Fibroblast of lung (primary cell): ENCODE data around the gene ZNF804A. TPM values are rescaled to one million over a fixed set of nuclear protein-coding genes. Genes with fewer than 3 reads are reported as not detected.

Experiments used
- DNase-seq, 2 donors: peaks; one replicate each; pipeline versions ENCODE4 v3.0.0 to v3.0.0-alpha.2; 2010; ENCODE audit warnings: low read depth in 2 of 2
- H2AFZ ChIP-seq: 2 replicates; pipeline ENCODE4 v1.5.1; 2012; ENCODE audit warnings: low read length, control low read depth, inconsistent platforms
- H3K27ac ChIP-seq: 2 replicates; pipeline ENCODE4 v1.5.1; 2011; ENCODE audit warnings: low read length, control low read depth; ENCODE audit not compliant: insufficient read depth
- H3K27me3 ChIP-seq: 2 replicates; pipeline ENCODE4 v1.5.1; 2011; ENCODE audit warnings: mild to moderate bottlenecking, low read length; ENCODE audit not compliant: control insufficient read depth, insufficient read depth
- H3K36me3 ChIP-seq: 2 replicates; pipeline ENCODE4 v1.5.1; 2011; ENCODE audit warnings: low read length; ENCODE audit not compliant: control insufficient read depth, insufficient read depth
- H3K4me1 ChIP-seq: 2 replicates; pipeline ENCODE4 v1.5.1; 2011; ENCODE audit warnings: low read length; ENCODE audit not compliant: control insufficient read depth, insufficient read depth; ENCODE audit errors: extremely low read depth
- H3K4me2 ChIP-seq: 2 replicates; pipeline ENCODE4 v1.5.1; 2011; ENCODE audit warnings: low read length, control low read depth; ENCODE audit not compliant: insufficient read depth; ENCODE audit errors: extremely low read depth
- H3K4me3 ChIP-seq, 4 experiments: fragments of 200-600 bp in 1 of 4; sonication (generic) in 1 of 4; replicated peaks in 1 of 4; 2 replicates each; pipeline ENCODE4 v1.5.1; 2011 to 2016; ENCODE audit warnings: low read length in 4 of 4, low read depth in 3 of 4, mild to moderate bottlenecking in 3 of 4, control low read depth in 2 of 4, inconsistent platforms in 1 of 4, mixed read lengths in 1 of 4; ENCODE audit not compliant: insufficient read depth in 1 of 4; ENCODE audit errors: control extremely low read depth in 1 of 4
- H3K79me2 ChIP-seq: 2 replicates; pipeline ENCODE4 v1.5.1; 2012; ENCODE audit warnings: mild to moderate bottlenecking, low read length, inconsistent platforms; ENCODE audit not compliant: control insufficient read depth, insufficient read depth
- H3K9ac ChIP-seq: 2 replicates; pipeline ENCODE4 v1.5.1; 2011; ENCODE audit warnings: mild to moderate bottlenecking, low read length, control low read depth; ENCODE audit not compliant: insufficient read depth
- H3K9me3 ChIP-seq: 2 replicates; pipeline ENCODE4 v1.5.1; 2012; ENCODE audit warnings: low read depth, low read length; ENCODE audit not compliant: control insufficient read depth, insufficient read depth
- H4K20me1 ChIP-seq: 2 replicates; pipeline ENCODE4 v1.5.1; 2011; ENCODE audit warnings: low read length; ENCODE audit not compliant: control insufficient read depth, insufficient read depth; ENCODE audit errors: extremely low read depth
- EZH2 ChIP-seq: IDR thresholded peaks from 2 replicates; pipeline ENCODE4 v1.5.1; 2012; ENCODE audit warnings: low read length, control low read depth, mild to moderate bottlenecking; ENCODE audit errors: missing control alignments
- polyA plus RNA-seq, 2 donors: library from polyadenylated mRNA; depleted of rRNA in 1 of 2; stranded (reverse) in 1 of 2; unstranded in 1 of 2; fragments of >200 nt; gene quantifications; 2 replicates each; pipeline ENCODE4 v1.2.1, GENCODE V29; 2011 to 2012; ENCODE audit warnings: missing spikeins in 1 of 2
- total RNA-seq: library from RNA; depleted of rRNA; stranded (reverse); fragments of >200 nt; gene quantifications from 2 replicates; pipeline ENCODE4 v1.2.1, GENCODE V29; 2014
- TF ChIP-seq, protein P1 (sequence below), 2 donors: IDR thresholded peaks in 1 of 2; conservative IDR thresholded peaks in 1 of 2; 1 replicate in 1 of 2; 2 replicates in 1 of 2; pipeline ENCODE4 v1.5.1; 2011 to 2012; ENCODE audit warnings: low read length in 2 of 2, control low read depth in 1 of 2, inconsistent platforms in 1 of 2, low read depth in 1 of 2, mild to moderate bottlenecking in 1 of 2

Gene ZNF804A
- total and polyA plus RNA-seq, 2 donors (not counting 1 experiment from before 2014, with no cell fraction given): 3.0 to 6.9 TPM

DNA sequence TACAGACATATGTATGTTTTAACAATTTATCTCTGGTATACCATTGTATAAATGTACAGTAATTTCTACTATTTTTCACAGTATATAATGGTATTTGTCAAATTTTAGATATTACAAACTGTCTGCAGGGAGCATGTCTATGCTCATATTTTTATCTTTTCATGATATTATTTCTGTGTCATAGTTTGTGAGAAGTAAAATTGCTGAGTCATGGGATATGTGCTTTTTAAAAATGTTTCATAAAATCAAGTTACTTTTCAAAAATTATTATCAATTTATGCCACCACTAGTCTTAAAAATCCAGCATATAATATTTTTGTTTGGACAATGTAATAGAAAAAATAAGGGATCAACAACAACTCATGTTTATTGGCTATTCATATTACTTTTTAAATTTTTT lies 9.1 kb upstream of the ZNF804A start:
- Histone ChIP-seq H3K27ac (no peak overlapping the region), H3K4me2 (no peak overlapping the region), H3K4me1 (no peaks in the 10 kb centered on the region), H3K27me3 (no peaks in the 10 kb centered on the region), H3K79me2 (no peaks in the 10 kb centered on the region), H3K9me3 (no peaks in the 10 kb centered on the region), H2AFZ (no peak overlapping the region), H3K36me3 (no peaks in the 10 kb centered on the region), H3K4me3 (no peak overlapping the region), H4K20me1 (no peaks in the 10 kb centered on the region), H3K9ac (no peak overlapping the region)
- DNase-seq: no peak
- TF ChIP-seq EZH2: no peak
- TF ChIP-seq, protein P1, sequence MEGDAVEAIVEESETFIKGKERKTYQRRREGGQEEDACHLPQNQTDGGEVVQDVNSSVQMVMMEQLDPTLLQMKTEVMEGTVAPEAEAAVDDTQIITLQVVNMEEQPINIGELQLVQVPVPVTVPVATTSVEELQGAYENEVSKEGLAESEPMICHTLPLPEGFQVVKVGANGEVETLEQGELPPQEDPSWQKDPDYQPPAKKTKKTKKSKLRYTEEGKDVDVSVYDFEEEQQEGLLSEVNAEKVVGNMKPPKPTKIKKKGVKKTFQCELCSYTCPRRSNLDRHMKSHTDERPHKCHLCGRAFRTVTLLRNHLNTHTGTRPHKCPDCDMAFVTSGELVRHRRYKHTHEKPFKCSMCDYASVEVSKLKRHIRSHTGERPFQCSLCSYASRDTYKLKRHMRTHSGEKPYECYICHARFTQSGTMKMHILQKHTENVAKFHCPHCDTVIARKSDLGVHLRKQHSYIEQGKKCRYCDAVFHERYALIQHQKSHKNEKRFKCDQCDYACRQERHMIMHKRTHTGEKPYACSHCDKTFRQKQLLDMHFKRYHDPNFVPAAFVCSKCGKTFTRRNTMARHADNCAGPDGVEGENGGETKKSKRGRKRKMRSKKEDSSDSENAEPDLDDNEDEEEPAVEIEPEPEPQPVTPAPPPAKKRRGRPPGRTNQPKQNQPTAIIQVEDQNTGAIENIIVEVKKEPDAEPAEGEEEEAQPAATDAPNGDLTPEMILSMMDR (conservative IDR thresholded peaks at IDR 0.05 in 1 of 2, IDR thresholded peaks at IDR 0.05 in 1 of 2; ENCODE audit: low read depth in 1 of 2, low read length in 2 of 2): no peak

DNA sequence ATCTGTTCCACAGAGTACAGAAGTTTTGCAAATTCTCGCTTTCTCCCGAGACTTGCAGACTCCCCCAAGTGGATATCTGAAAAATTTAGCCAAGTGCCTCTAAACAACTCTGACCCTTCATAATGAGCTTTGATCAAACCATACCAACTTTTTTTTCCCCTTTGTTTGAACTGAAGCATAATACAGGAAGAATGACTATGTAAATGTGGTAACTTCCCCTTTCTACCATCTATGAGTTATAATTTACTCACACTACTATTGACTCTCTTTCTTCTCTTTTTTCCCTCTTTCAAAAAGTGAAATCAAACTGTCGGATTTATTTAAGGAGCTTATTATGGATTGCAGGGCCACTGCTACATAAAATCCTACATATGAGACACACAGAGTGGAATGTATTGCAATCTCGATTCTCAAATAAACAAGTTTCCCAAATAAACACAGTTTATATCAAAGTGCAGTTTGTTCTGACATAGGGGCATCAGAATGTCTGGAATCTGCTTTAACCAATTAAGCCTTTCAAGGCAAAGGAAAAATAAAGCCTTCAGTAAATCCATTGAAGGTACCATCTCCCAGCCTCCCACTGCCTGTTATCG lies 1.4 kb upstream of the ZNF804A start:
- TF ChIP-seq, protein P1 (conservative IDR thresholded peaks at IDR 0.05 in 1 of 2, IDR thresholded peaks at IDR 0.05 in 1 of 2; ENCODE audit: low read depth in 1 of 2, low read length in 2 of 2): peak in 1 of 2 donors; percentile 18
- no peak for TF ChIP-seq EZH2
- no peaks in the 10 kb centered on the region for H4K20me1 ChIP-seq
- peak; percentile 76 to 78 for DNase-seq
- H3K9me3 ChIP-seq: no peaks in the 10 kb centered on the region
- H3K36me3 ChIP-seq: no peaks in the 10 kb centered on the region
- peak overlapping the region; percentile 76 for H3K4me2 ChIP-seq
- H2AFZ ChIP-seq: peak overlapping the region; percentile 69
- no peaks in the 10 kb centered on the region for H3K27me3 ChIP-seq
- peak overlapping the region; percentile 60 for H3K27ac ChIP-seq
- peak overlapping the region; percentile 57 for H3K9ac ChIP-seq
- no peaks in the 10 kb centered on the region for H3K4me1 ChIP-seq
- H3K79me2 ChIP-seq: peaks cover 22% of the 10 kb centered on the region
- H3K4me3 ChIP-seq: peak overlapping the region; percentile 37 to 77 (median 70)

DNA sequence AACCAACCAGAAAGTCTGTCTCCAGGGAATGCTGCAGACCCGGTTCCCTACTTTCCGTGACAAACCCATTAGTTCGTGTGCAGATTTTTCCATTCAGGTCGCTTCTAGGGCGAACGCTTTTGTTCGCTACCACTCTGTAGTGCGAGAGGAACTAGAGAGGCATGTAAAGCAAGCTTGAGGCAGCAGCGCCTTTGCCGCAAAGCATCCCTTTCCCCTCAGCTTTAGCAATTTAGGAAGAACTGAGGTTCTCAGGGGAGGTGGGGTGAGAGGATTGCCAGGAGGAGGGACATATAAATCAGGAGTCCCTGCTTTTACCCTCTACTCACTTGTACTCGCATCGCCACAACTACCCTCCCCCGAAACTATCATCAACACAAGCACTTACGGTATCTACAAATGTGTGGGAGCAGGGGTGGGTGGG lies 748 bp upstream of the ZNF804A start:
- Histone ChIP-seq H3K4me3 (peak overlapping the region; percentile 37 to 77 (median 70)), H4K20me1 (no peaks in the 10 kb centered on the region), H3K4me1 (no peaks in the 10 kb centered on the region), H3K79me2 (peaks cover 22% of the 10 kb centered on the region), H3K27me3 (no peaks in the 10 kb centered on the region), H2AFZ (peak overlapping the region; percentile 69), H3K27ac (peak overlapping the region; percentile 60), H3K9ac (peak overlapping the region; percentile 83), H3K36me3 (no peaks in the 10 kb centered on the region), H3K9me3 (no peaks in the 10 kb centered on the region), H3K4me2 (peak overlapping the region; percentile 76)
- TF ChIP-seq EZH2: no peak
- TF ChIP-seq, protein P1 (conservative IDR thresholded peaks at IDR 0.05 in 1 of 2, IDR thresholded peaks at IDR 0.05 in 1 of 2; ENCODE audit: low read depth in 1 of 2, low read length in 2 of 2): no peak
- DNase-seq: peak; percentile 69 to 71
